ENCODE measurements around the gene MOB2.

Gene MOB2

GRCh38 chr11:1456596-1457325 is 29.8 kb downstream of the MOB2 start:
- Mint-ChIP-seq H3K4me3 (no peak overlapping the region), H3K27me3 (ENCODE audit: low read depth) (no peaks in the 10 kb centered on the region), H3K36me3 (ENCODE audit: low read depth) (no peaks in the 10 kb centered on the region), H3K4me1 (ENCODE audit: low read depth) (no peaks in the 10 kb centered on the region), H3K9me3 (no peaks in the 10 kb centered on the region), H3K27ac (no peak overlapping the region)

DNA sequence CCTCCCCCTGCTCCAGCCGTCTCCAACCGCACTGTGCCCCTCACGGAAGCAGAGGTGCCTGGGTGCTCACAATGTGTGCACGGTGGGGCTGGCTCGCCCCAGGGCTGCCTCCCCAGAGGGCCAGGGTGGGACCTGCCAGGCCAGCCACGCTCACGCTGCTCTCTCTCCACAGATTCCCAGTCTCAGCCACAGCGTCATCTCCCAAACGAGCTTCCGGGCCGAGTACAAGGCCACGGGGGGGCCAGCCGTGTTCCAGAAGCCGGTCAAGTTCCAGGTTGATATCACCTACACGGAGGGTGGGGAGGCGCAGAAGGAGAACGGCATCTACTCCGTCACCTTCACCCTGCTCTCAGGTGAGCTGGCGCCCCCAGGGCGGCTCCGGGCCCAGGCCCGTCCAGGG is 30.4 kb downstream of the MOB2 start:
- Mint-ChIP-seq H3K36me3 (ENCODE audit: low read depth) (no peaks in the 10 kb centered on the region), H3K9me3 (no peaks in the 10 kb centered on the region), H3K4me1 (ENCODE audit: low read depth) (no peaks in the 10 kb centered on the region), H3K4me3 (no peak overlapping the region), H3K27ac (no peak overlapping the region), H3K27me3 (ENCODE audit: low read depth) (no peaks in the 10 kb centered on the region)

- no peaks in the 10 kb centered on the region for H3K9me3 Mint-ChIP-seq
- no peaks in the 10 kb centered on the region for H3K27me3 Mint-ChIP-seq (ENCODE audit: low read depth)
- H3K27ac Mint-ChIP-seq, result no peak overlapping the region
- no peaks in the 10 kb centered on the region for H3K4me1 Mint-ChIP-seq (ENCODE audit: low read depth)
- no peak overlapping the region for H3K4me3 Mint-ChIP-seq
- H3K36me3 Mint-ChIP-seq (ENCODE audit: low read depth), result no peaks in the 10 kb centered on the region
These were observed 30.9 kb downstream of the MOB2 start for GRCh38 chr11:1455763-1456060.

- Mint-ChIP-seq H3K4me3 (no peak overlapping the region), H3K36me3 (ENCODE audit: low read depth) (no peaks in the 10 kb centered on the region), H3K9me3 (no peaks in the 10 kb centered on the region), H3K27me3 (ENCODE audit: low read depth) (no peaks in the 10 kb centered on the region), H3K27ac (no peak overlapping the region), H3K4me1 (ENCODE audit: low read depth) (no peaks in the 10 kb centered on the region)
These were observed 31.4 kb downstream of the MOB2 start for GRCh38 chr11:1455032-1455762.

DNA sequence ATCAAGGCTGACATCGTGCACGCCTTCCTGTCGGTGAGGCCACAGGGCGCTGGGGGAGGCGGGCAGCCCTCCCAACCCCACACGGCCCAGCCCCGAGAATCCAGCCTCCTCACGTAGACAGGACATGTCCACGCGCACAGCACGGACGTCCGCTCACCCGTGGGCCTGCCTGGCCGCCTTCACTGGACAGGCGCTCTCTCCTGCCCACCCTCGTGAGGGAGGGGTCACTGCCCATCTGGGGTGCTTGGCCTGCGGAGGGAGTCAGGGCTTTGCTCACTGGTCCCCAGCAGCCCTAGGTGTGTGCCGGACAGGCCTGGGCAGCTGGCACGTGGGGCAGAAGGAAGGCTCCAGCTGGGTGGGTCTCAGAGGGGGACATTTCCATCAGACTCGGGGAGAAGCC is 32.0 kb downstream of the MOB2 start:
- H3K4me3 Mint-ChIP-seq, result no peak overlapping the region
- H3K36me3 Mint-ChIP-seq (ENCODE audit: low read depth), result no peaks in the 10 kb centered on the region
- no peaks in the 10 kb centered on the region for H3K9me3 Mint-ChIP-seq
- no peaks in the 10 kb centered on the region for H3K27me3 Mint-ChIP-seq (ENCODE audit: low read depth)
- no peaks in the 10 kb centered on the region for H3K4me1 Mint-ChIP-seq (ENCODE audit: low read depth)
- H3K27ac Mint-ChIP-seq, result no peak overlapping the region

DNA sequence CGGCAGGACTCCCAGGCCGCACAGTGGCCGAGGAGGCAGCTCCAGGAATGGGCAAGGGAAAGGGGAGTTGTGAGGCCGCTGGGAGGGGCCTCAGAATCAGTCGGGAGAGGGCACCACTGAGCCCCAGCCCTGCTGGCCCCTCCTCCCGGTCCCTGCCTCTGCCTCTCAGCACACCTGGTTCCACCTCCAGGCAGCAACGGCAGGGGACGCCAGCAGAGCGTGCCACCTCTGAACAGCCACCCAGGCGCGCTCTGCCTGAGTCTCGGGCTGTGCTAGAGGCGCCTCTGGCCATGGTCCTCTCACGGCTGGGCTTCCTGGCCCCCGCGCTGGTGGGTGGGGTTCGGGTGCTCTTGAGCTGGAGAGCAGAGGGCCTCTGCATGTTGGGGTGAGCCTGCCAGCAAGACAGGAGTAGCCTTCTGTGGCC is 33.0 kb downstream of the MOB2 start:
- H3K4me3 Mint-ChIP-seq, result no peak overlapping the region

DNA sequence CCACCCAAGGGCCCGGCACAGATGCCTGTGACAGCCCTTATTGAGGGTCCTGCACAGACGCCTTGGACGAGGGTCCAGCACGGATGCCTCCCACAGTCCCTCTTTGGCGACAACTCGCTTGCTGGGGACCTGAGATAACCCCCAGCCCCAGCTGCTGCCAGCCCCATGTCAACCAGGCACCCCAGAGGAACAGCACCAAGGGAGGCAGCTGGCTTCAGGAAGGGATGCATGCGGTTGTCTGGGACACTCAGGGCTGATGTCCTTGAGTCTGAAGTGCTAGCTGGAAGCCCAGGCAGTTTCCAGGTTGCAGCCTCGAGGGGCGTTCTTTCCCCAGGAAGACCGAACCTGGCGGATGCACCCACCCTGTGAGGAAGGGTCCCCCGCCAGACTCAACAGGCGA is 33.8 kb downstream of the MOB2 start:
- H3K4me3 Mint-ChIP-seq, result no peak overlapping the region
- H3K27me3 Mint-ChIP-seq (ENCODE audit: low read depth), result no peaks in the 10 kb centered on the region
- no peaks in the 10 kb centered on the region for H3K4me1 Mint-ChIP-seq (ENCODE audit: low read depth)
- H3K27ac Mint-ChIP-seq, result no peak overlapping the region
- H3K9me3 Mint-ChIP-seq, result no peaks in the 10 kb centered on the region
- no peaks in the 10 kb centered on the region for H3K36me3 Mint-ChIP-seq (ENCODE audit: low read depth)

More for the DNA sequence above, 33.0 kb downstream of the MOB2 start:
- H3K36me3 Mint-ChIP-seq (ENCODE audit: low read depth), result no peaks in the 10 kb centered on the region
- no peaks in the 10 kb centered on the region for H3K9me3 Mint-ChIP-seq
- H3K27me3 Mint-ChIP-seq (ENCODE audit: low read depth), result no peaks in the 10 kb centered on the region
- H3K27ac Mint-ChIP-seq, result no peak overlapping the region
- no peaks in the 10 kb centered on the region for H3K4me1 Mint-ChIP-seq (ENCODE audit: low read depth)

- Mint-ChIP-seq H3K9me3 (no peaks in the 10 kb centered on the region), H3K4me3 (no peak overlapping the region)
These were observed 34.7 kb downstream of the MOB2 start for GRCh38 chr11:1451781-1452470.

DNA sequence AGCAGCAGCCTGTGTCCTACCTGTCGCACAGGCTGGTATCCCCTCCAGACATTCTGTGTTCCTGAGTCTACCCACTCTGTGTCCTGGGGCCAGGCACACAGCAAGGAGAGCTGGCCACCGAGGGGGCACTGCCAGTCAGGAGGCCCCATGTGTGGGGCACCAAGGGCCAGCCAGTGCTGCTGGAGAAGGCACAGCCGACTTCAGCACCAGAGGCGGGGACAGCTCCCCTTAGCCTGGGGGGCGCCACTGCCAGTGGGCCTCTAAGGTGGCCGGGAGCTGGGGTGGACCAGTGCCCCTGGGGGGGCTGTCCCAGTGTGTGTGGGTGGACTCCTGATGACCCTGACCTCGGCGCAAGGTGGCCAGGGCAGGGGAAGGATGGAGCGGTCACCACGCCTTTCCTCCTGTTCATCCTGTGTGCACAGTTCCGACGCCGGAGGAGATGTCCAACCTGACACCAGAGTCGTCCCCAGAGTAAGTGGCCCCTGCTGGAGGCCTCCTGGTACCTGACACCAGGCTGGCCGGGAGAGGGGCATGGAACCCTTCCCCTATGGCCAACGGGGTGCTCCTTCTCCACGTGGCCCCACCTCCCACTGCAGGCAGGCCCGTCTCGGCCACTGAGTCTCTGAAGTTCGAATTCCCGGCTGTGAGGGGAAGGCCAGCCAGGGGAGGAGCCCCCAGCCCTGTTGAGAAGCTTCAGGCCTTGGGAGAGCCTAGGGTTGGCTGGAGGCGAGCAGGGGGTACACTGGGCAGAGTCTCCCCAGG is 35.4 kb downstream of the MOB2 start:
- Mint-ChIP-seq H3K36me3 (ENCODE audit: low read depth) (no peaks in the 10 kb centered on the region), H3K27ac (no peak overlapping the region), H3K4me1 (ENCODE audit: low read depth) (no peaks in the 10 kb centered on the region), H3K4me3 (no peak overlapping the region), H3K27me3 (ENCODE audit: low read depth) (no peaks in the 10 kb centered on the region), H3K9me3 (no peaks in the 10 kb centered on the region)

More at GRCh38 chr11:1451781-1452470, 34.7 kb downstream of the MOB2 start:
- no peaks in the 10 kb centered on the region for H3K27me3 Mint-ChIP-seq (ENCODE audit: low read depth)
- no peaks in the 10 kb centered on the region for H3K4me1 Mint-ChIP-seq (ENCODE audit: low read depth)
- no peaks in the 10 kb centered on the region for H3K36me3 Mint-ChIP-seq (ENCODE audit: low read depth)
- no peak overlapping the region for H3K27ac Mint-ChIP-seq

GRCh38 chr11:1450344-1450875 is 36.2 kb downstream of the MOB2 start:
- Mint-ChIP-seq H3K27me3 (ENCODE audit: low read depth) (no peaks in the 10 kb centered on the region), H3K4me3 (no peak overlapping the region), H3K36me3 (ENCODE audit: low read depth) (no peaks in the 10 kb centered on the region), H3K27ac (no peak overlapping the region), H3K9me3 (no peaks in the 10 kb centered on the region), H3K4me1 (ENCODE audit: low read depth) (no peaks in the 10 kb centered on the region)

GRCh38 chr11:1449490-1450243 is 36.9 kb downstream of the MOB2 start:
- Mint-ChIP-seq H3K4me3 (no peak overlapping the region), H3K27me3 (ENCODE audit: low read depth) (no peaks in the 10 kb centered on the region), H3K9me3 (no peaks in the 10 kb centered on the region), H3K36me3 (ENCODE audit: low read depth) (no peaks in the 10 kb centered on the region), H3K4me1 (ENCODE audit: low read depth) (no peaks in the 10 kb centered on the region), H3K27ac (no peak overlapping the region)

GRCh38 chr11:1448882-1449281 is 37.7 kb downstream of the MOB2 start:
- Mint-ChIP-seq H3K9me3 (no peaks in the 10 kb centered on the region), H3K4me3 (no peak overlapping the region), H3K4me1 (ENCODE audit: low read depth) (no peaks in the 10 kb centered on the region)

GRCh38 chr11:1447845-1448825 is 38.4 kb downstream of the MOB2 start:
- no peak overlapping the region for H3K4me3 Mint-ChIP-seq
- no peaks in the 10 kb centered on the region for H3K36me3 Mint-ChIP-seq (ENCODE audit: low read depth)
- no peaks in the 10 kb centered on the region for H3K9me3 Mint-ChIP-seq
- no peak overlapping the region for H3K27ac Mint-ChIP-seq
- H3K4me1 Mint-ChIP-seq (ENCODE audit: low read depth), result no peaks in the 10 kb centered on the region
- no peaks in the 10 kb centered on the region for H3K27me3 Mint-ChIP-seq (ENCODE audit: low read depth)

More at GRCh38 chr11:1448882-1449281, 37.7 kb downstream of the MOB2 start:
- no peak overlapping the region for H3K27ac Mint-ChIP-seq
- H3K36me3 Mint-ChIP-seq (ENCODE audit: low read depth), result no peaks in the 10 kb centered on the region
- no peaks in the 10 kb centered on the region for H3K27me3 Mint-ChIP-seq (ENCODE audit: low read depth)
